Calu3 (cell line): ENCODE data around the gene ALPG. TPM values are rescaled to one million over a fixed set of nuclear protein-coding genes. Genes with fewer than 3 reads are reported as not detected.
"Not testable (repeated sequence)": the region's sequence is repeated elsewhere in the genome, so short reads cannot be mapped to it uniquely, and the experiment has no call there.

Source experiments
- BruUV-seq: library from RNA; stranded (reverse); fragments of 400-500 nt; replicated peaks from 2 replicates; lab custom pipeline; 2021; lab: Mats Ljungman, UMichigan
- CTCF ChIA-PET: fragments of 300-600 bp; sonication (Branson Sonifier 250); formaldehyde crosslinking; loops from one replicate; lab custom pipeline; 2022; ENCODE audit warnings: antibody characterized with exemption; lab: Charles Lee
- DNase-seq: peaks from one replicate; pipeline ENCODE4 v3.0.0; 2022
- H3K27ac Mint-ChIP-seq: one replicate; pipeline ENCODE4 v1.8.0; 2022; ENCODE audit warnings: mixed read lengths; ENCODE audit not compliant: unreplicated experiment
- H3K27me3 Mint-ChIP-seq: one replicate; pipeline ENCODE4 v1.8.0; 2022; ENCODE audit warnings: mixed read lengths; ENCODE audit not compliant: unreplicated experiment
- H3K36me3 Mint-ChIP-seq: one replicate; pipeline ENCODE4 v1.8.0; 2022; ENCODE audit warnings: mild to moderate bottlenecking, moderate library complexity, mixed read lengths; ENCODE audit not compliant: insufficient read depth, unreplicated experiment
- H3K4me1 Mint-ChIP-seq: one replicate; pipeline ENCODE4 v1.8.0; 2022; ENCODE audit warnings: mild to moderate bottlenecking, low read depth, mixed read lengths; ENCODE audit not compliant: unreplicated experiment
- H3K4me3 Mint-ChIP-seq: one replicate; pipeline ENCODE4 v1.8.0; 2022; ENCODE audit warnings: mild to moderate bottlenecking, low read depth, moderate library complexity, mixed read lengths; ENCODE audit not compliant: unreplicated experiment
- H3K9me3 Mint-ChIP-seq: one replicate; pipeline ENCODE4 v1.8.0; 2022; ENCODE audit warnings: low read depth, mixed read lengths; ENCODE audit not compliant: unreplicated experiment
- intact Hi-C: fragments of 100-400 bp; cut with micrococcal nuclease; formaldehyde crosslinking; loops from one replicate; pipeline ENCODE4 v1.10.0; 2022; ENCODE audit not compliant: unreplicated experiment
- total RNA-seq: library from RNA; stranded (reverse); gene quantifications from 2 replicates; pipeline ENCODE4 v1.2.3, GENCODE V29; 2022
- TF ChIP-seq, protein P1 (sequence below): fragments of 200-600 bp; IDR thresholded peaks from one replicate; pipeline ENCODE4 v1.8.0; 2022; ENCODE audit warnings: antibody characterized with exemption; ENCODE audit not compliant: unreplicated experiment

ALPG gene
- total RNA-seq, 1 experiment from 2014 or later: not detected

DNA sequence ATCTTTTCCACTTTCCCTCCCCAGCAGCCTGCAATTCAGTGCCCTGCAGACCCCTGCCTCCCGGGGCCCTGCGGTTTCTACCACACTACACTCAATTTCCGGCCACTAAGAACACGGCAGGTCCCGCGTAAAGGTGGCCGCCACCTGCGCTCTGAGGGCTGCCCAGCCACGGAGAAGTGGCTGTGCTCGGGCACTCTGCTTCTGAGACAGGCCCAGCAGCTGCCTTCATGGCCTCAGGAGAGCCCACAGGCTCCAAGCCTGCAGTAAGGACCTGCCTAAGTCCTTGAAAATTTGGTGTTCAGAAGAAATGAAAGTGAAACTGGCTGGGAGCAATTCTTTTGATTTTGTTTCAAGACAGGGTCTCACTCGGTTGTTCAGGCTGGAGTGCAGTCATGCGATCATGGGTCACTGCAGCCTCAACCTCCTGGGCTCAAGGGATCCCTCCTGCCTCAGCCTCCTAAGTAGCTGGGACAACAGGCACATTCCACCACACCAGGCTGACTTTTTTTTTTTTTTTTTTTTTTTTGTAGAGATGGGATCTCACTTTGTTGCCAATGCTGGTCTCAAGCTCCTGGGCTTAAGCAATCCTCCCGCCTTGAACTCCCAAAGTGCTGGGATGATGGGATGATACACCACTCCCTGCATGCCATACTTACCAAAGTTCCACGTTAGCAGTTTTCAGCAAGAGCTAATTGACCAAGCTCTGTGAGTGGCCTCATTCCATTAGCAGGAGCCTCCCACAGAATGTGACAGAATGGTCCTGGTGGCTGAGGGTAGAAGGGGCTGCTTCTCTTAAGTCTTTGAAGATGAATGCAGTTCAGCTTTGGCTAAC is 42.6 kb upstream of the ALPG start:
- Mint-ChIP-seq H3K27ac (no peak overlapping the region), H3K36me3 (no peaks in the 10 kb centered on the region), H3K27me3 (no peaks in the 10 kb centered on the region), H3K9me3 (no peaks in the 10 kb centered on the region), H3K4me3 (no peak overlapping the region), H3K4me1 (peaks cover 8% of the 10 kb centered on the region)
- no peak for DNase-seq
- TF ChIP-seq, protein P1, sequence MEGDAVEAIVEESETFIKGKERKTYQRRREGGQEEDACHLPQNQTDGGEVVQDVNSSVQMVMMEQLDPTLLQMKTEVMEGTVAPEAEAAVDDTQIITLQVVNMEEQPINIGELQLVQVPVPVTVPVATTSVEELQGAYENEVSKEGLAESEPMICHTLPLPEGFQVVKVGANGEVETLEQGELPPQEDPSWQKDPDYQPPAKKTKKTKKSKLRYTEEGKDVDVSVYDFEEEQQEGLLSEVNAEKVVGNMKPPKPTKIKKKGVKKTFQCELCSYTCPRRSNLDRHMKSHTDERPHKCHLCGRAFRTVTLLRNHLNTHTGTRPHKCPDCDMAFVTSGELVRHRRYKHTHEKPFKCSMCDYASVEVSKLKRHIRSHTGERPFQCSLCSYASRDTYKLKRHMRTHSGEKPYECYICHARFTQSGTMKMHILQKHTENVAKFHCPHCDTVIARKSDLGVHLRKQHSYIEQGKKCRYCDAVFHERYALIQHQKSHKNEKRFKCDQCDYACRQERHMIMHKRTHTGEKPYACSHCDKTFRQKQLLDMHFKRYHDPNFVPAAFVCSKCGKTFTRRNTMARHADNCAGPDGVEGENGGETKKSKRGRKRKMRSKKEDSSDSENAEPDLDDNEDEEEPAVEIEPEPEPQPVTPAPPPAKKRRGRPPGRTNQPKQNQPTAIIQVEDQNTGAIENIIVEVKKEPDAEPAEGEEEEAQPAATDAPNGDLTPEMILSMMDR: no peak
- CTCF ChIA-PET: interaction anchor here (0.5 to 0.7 kb wide), 3 partner anchors 33 to 81 kb away, joined by 4 to 7 read pairs (median 4); no protein-coding TSS in a partner anchor
- no TSS peak for BruUV-seq
- intact Hi-C loops: no loop called here

DNA sequence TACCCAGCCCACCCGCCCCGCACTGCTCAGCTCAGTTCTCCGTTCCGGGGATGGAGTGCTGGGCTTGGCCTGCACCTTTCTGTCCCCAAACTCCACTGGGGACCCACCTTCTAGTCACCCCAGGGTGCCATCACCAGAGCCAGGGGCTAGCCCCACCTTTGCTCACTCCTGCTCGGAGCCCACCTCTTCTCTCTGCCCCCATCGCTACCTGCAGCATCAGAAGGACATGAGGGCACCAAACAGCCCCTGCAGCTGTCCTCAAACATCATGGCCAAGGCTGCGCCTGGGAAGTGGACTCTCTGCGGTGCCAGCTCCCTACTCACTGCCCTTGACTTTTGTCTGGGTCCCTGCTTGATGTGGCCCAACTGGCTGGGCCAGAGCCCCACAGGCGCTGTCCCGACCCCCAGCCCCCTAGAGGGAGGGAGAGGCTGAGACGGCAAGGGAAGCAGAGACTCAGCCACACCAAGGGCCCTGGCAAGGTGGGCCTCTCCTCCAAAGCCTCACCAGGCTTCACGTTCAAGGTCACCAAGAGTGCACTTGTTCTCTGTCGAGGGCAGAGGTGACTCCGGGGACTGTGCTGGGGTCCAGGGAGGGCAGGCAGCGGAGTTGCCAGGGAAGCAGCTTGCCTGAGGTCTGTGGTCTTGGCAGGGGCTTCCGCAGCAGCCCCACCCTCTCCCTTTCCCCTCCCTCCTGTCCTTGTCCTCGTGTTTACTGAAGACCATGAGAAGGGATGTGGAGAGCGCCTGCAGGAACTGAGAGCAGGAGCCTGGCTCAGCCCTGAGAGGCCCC is 41.6 kb upstream of the ALPG start:
- H3K27ac Mint-ChIP-seq, H3K4me1 Mint-ChIP-seq, H3K9me3 Mint-ChIP-seq, H3K27me3 Mint-ChIP-seq, H3K36me3 Mint-ChIP-seq, DNase-seq, BruUV-seq, H3K4me3 Mint-ChIP-seq, intact Hi-C loops: not testable (repeated sequence)
- CTCF ChIA-PET: interaction anchor here (0.5 to 1.1 kb wide), 6 partner anchors 14 to 39 kb away, joined by 4 to 7 read pairs (median 4); no protein-coding TSS in a partner anchor

DNA sequence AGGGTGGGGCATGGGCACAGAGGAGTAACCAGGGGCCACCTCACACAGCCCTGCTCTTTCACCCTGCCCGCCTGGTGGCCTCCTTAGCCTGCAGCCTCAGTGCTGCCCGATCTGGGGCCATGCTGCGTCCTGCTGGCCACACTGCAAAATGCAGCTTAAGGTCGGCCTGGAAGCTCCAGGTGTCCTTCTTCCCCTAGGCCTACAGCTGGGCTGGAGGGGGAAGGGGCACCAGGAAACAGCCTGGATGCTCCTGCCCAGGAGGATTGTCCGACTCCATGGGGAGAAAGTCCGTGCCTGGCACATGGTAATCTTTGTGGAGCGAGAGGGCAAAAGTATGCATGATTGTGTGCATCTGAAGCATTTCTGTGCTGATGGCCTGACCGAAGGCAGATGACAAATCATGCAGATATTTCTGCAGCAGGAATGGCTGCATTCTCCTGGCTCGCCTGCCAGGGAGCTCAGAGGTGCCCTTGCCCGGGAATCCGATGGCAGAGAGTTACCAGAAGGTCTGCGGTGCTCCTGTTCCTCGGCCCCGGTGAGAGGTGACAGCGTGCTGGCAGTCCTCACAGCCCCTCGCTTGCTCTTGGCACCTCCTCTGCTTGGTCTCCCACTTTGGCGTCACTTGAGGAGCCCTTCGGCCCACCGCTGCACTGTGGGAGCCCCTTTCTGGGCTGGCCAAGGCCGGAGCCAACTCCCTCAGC is 40.9 kb upstream of the ALPG start:
- H3K4me1 Mint-ChIP-seq: peaks cover 8% of the 10 kb centered on the region
- DNase-seq: peak; percentile 73

DNA sequence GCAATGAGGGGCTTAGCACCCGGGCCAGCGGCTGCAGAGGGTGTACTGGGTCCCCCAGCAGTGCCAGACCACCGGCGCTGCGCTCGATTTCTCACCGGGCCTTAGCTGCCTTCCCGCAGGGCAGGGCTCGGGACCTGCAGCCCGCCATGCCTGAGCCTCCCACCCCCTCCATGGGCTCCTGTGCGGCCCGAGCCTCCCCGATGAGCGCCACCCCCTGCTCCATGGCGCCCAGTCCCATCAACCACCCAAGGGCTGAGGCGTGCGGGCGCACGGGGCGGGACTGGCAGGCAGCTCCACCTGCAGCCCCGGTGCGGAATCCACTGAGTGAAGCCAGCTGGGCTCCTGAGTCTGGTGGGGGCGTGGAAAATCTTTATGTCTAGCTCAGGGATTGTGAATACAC is 40.2 kb upstream of the ALPG start:
- H3K27ac Mint-ChIP-seq, DNase-seq, H3K27me3 Mint-ChIP-seq, BruUV-seq, intact Hi-C loops, H3K9me3 Mint-ChIP-seq, H3K4me3 Mint-ChIP-seq, H3K4me1 Mint-ChIP-seq, H3K36me3 Mint-ChIP-seq: not testable (repeated sequence)
- CTCF ChIA-PET: interaction anchor here (0.9 to 1.1 kb wide), 2 partner anchors 19 to 70 kb away, joined by 3 to 4 read pairs; no protein-coding TSS in a partner anchor

More for the DNA sequence above, 40.9 kb upstream of the ALPG start:
- Mint-ChIP-seq H3K4me3 (no peak overlapping the region), H3K9me3 (no peaks in the 10 kb centered on the region), H3K27ac (no peak overlapping the region), H3K27me3 (no peaks in the 10 kb centered on the region), H3K36me3 (no peaks in the 10 kb centered on the region)
- no TSS peak for BruUV-seq
- CTCF ChIA-PET: interaction anchor here (0.6 to 1.1 kb wide), 5 partner anchors 15 to 461 kb away, joined by 3 to 4 read pairs (median 4); no protein-coding TSS in a partner anchor
- intact Hi-C loops: no loop called here
- TF ChIP-seq, protein P1: peak; percentile 60

DNA sequence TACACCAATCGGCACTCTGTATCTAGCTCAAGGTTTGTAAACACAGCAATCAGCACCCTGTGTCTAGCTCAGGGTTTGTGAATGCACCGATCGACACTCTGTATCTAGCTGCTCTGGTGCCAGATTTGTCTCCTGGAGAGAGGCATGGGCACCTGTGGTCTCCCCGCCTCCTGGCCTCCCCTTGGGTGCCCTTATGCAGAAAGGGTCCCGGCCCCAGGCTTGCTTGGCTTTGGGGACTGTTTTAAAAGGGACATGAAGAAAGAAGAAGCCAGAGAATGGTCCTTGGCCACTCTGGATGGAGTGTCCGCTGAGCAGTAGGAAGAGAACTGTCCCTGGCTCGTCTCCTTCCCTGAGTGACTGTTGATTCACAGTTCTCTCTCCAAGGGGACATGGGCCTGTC is 39.6 kb upstream of the ALPG start:
- Mint-ChIP-seq H3K9me3 (no peaks in the 10 kb centered on the region), H3K4me1 (peaks cover 8% of the 10 kb centered on the region), H3K27ac (no peak overlapping the region), H3K36me3 (no peaks in the 10 kb centered on the region), H3K4me3 (no peak overlapping the region), H3K27me3 (no peaks in the 10 kb centered on the region)
- CTCF ChIA-PET: no interaction called here
- TF ChIP-seq, protein P1: no peak
- intact Hi-C loops: no loop called here
- DNase-seq: no peak
- no TSS peak for BruUV-seq
